NCI-H82 (cell line): Measurements from ENCODE around the gene GRIK4.

ENCODE experiments used
- DNase-seq: peaks from one replicate; lab custom pipeline; 2025; lab: John Stamatoyannopoulos, UW

GRIK4 gene

DNA sequence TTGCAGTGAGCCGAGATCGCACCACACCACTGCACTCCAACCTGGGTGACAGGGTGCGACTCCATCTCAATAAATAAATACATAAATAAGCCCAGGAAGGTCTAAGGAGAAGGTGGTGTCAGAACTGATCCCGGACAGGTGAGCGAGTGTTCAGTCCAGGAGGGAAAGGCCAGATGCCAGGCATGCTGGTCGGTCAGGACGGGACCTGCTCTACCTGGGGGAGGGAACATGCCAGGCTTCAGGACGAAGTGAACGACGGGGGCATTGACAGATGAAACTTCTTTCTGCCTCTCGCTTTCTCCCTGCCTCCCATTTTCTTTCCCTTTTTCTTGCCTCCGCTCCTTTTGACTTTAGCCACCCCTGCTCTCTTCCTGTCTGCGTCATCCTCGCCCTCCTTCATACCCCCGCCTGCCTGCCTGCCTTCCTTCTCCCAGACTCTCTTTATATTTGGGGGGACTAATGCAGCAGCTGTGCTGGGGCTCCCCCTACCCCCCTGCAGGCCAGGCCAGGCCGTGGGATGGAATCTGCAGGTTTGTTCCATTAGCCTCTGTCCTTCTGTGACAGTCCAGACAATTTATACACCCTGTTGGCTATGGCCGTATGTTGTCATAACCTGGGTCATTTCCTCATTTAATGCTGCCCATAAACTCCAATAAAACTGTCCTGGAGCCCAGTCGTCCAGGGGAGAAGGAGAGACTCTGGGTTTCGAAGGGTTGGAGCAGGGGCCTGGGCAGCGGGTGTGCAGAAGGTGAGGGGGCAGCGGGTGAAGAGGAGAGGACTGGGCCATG is 303.2 kb downstream of the GRIK4 start:
- no peak for DNase-seq

DNA sequence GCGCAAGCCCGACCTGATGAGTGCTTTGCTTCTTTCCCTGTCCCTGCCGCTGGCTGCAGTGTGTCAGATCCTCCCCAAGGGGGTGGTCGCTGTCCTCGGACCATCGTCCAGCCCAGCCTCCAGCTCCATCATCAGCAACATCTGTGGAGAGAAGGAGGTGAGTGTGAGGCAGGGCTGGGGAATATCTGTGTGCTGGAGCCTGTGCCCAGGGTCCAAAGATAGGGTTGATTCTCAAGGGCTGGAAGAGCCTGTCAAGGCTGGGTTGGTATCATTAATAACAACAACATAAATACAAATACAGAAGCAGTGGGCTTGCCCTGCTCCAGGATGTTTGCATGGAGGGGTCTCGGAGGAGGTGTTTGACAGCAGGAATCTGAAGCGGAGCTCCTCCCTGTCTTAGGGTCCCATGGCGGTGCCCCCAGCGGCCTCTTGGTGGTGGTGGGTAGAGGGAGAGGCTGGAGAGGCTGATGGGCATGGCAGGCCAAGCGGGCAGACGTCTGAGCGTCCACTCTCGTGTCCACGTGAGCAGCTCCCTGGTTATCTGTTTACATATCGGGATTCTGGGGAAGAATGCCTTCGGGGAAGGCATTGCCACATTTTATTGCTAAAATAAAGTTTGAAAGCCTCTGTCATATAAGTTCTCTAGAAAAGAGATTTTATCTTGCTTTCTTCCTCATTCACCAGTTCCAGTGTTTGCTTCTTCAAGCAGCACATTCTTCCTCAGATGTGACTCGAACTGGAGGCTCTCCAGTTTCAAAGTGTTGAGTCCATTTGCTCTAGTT is 304.0 kb downstream of the GRIK4 start:
- DNase-seq: peak; percentile 19

DNA sequence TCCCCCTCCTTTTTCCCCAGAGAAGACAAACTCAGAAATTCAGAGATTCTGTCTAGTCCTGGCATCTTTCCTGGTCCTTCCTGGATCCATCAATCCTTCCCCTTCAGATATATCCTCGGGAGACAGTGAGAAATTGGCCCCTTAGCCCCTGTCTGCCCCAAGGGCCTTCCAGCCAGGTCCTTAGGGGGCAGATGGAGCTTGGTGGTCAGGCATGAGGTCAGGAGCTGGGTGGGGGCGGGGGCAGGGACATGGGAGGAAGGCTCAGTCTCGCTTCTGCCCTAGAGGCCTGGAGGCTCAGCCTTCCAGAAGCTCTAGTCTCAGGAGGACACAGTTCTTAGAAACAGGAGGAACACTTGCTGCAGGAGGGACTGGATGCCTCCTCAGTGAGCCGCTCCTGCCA is 304.6 kb downstream of the GRIK4 start:
- no peak for DNase-seq

DNA sequence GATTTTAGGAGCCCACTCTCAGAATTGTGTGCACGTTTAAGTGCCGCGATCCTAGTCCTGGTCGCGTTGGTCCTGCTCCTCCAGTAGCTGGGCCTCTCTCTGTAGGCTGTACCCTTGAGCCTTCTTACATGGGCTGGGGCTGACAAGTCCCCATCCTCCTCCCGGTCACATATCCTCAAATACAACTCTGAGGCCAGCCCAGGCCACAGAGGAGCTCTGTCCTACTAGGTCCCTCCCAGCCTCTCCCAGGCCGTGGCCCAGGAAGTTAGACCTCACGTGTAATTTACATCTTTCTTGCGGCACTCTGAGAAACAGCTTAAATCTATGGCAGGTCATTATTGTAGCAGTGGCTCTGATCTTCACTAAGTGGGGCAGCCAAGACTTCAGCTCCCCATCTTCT is 305.2 kb downstream of the GRIK4 start:
- no peak for DNase-seq

DNA sequence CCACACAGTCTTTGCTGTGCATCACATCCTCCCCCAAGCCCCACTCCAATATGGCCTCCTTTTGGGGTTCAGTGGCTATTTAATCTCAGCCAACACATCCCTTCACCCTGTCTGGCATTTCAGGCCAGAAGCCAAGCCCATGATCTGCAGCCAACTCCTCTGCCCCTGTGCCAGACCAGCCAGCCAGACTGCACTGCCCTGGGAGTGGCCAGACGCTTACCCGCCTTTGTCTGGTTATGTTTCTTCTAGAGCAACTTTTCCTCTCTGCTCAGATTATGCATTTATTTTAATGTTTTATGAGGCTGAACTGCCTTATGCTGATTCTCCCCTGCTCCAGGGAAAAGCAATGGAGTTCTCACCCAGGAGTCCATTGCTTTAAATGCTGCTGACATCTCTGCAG is 305.6 kb downstream of the GRIK4 start:
- no peak for DNase-seq

DNA sequence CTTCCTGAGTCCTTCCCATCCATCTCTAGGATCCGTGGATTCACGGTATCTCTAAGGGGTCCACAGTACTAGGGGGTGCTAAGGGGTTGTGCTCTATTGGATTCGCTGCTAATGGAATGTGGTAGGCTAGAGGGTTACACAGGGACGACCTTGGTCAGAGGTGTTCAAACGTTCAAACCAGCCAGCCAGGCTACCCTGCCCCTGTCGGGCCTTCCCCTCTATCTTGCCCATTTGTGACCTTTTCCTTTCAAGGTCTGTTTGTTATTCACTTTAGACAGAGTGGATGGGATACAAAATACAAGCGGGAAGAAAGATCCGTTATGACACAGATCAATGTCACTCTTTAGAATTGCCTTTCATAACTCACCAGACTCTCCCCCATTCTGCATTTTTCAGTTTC is 306.5 kb downstream of the GRIK4 start:
- DNase-seq: no peak

DNA sequence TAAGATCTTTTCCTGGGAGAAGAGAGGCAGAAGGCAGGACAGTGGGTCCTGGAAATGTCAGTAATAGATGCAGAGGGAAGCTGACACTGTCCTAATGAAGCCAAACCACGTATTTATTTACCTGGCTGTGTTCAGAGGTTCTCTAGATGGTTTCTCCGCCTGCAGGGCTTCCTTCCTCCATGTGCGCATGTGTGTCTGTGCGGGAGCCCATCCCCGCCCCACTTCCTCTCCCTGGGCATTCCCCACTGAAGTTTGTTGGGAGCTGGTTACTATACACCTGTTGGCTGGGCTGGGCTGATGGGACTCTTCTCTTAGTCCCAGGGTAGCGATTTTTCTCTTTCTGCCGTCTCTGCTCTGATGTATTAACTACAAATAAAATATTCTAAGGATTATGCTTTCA is 307.5 kb downstream of the GRIK4 start:
- no peak for DNase-seq

DNA sequence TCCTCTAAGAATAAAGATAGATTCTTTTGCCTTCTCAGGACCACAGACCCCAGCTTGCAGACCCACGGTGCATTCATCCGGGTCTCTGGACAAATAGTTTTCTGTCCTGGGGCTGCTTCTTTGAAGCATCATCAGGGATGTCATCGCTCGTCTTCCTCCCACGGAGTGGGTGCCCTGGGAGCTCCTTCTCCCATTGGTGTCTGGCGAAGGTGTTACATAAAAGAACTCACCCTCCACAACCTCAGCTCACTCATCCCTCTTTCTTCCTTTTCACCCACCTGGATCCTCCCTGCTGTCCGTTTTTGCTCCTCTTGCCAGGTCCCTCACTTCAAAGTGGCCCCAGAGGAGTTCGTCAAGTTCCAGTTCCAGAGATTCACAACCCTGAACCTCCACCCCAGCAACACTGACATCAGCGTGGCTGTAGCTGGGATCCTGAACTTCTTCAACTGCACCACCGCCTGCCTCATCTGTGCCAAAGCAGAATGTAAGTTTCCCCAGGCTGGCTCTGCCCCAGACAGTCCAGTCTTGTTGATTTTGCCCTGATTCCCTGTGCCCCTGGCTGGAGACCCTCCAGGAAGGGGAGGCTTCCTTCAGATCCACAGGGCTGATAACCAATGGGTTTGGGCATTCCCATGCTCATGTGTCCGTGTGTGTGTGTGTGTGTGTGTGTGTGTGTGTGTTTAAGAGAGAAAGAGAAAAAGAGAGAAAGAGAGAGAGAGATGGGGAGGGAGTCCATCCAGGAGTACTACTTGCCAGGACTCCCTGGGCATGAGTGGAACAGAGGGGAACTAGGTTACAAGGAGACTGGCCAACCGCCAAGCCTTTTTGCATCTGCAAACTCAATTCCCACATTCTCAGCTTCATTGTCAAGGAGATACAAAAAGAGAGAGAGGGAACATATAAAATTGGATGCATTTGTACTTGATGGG is 308.2 kb downstream of the GRIK4 start:
- no peak for DNase-seq

DNA sequence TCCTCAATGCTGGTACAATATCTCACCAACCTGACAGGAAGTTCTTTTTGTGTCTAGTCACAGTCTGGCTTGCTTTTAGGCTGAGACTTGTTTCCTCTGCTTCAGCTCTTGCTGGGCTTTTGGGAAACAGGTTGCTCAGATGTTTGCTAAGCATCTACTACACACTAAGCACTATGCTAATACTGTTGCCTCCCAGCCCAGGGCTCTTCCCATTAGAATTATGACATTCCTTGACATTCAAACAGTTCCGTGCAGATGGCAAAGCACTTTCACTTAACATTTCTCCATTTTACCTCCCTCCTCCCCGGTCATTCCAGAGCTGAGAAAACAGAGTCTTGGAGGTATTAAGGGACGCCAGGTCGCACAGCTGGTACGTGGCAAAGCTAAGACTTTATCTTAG is 311.6 kb downstream of the GRIK4 start:
- no peak for DNase-seq

DNA sequence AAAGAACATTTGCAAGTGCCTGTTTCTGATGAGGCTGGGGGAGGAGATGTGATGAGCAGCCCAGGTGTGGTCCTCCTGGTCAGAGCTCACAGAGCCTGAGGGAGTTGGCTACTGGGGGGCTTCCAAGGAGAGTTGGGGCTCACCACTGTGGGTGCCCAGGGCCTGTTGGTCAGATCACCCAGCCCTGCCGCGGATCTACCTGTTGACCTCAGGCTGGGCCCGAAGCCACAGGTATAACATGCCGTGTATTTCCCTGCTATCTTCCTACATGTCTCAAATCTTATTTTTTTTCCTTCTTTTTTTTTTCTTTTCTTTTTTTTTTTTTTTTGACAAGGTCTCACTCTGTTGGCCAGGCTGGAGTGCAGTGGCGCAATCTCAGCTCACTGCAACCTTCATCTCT is 312.7 kb downstream of the GRIK4 start:
- DNase-seq: no peak

DNA sequence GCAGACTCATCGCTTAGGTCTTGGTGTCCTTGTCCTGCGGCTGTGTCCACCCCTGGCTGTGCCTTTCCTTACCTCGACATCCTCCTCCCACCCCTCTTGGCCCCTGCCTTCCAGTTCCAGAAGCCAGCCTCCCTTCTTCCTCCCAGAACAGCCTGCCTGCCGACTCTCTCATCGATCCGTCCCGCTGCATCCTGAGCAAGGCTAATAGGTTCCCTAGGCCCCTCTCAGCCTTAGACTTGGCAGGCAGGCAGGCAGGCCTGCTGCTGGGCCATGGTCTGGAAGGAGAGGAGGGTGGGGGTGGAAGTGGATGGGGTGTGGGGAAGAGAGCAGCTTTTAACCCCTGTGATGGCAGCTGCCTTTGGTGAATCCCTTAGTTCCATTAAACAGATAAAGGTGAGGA is 315.6 kb downstream of the GRIK4 start:
- peak; percentile 20 for DNase-seq

DNA sequence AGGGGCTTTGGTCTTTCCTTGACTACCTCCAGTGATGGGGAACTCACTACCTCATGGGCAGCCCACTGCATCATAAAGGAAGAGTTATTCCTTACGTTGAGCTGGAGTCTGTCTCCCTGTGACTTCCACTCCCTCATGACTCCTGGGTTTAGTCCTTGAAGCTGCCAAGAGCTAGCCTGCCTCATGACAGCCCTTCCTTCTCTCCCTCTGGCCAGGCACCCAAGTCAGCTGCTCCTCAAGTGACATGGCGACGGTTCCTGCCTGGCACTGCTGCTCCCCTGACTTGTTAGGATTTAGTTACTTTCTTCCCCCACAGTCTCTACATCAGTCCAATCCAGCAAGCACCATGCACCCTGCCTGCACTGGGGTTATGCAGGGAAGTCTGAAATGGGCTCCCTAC is 316.3 kb downstream of the GRIK4 start:
- DNase-seq: no peak

DNA sequence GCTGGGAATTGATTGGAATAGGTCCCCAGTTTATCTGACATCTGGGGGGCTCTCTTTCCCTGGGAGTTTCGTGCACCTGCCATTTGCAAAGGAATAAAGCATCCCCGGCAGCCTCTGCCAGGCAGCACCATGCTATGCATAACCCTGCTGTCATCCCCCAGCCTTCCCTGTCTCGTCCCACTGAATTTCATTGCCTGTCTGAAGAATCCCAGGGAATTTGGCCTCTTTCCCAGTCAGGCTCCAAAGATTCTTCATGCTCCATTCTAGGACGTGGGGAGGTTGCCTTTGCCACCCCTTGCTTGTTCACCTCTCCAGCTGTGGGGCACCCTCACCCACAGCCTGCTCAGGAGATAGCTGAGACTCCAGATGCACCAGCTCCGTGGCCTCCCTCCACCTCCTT is 317.3 kb downstream of the GRIK4 start:
- no peak for DNase-seq

DNA sequence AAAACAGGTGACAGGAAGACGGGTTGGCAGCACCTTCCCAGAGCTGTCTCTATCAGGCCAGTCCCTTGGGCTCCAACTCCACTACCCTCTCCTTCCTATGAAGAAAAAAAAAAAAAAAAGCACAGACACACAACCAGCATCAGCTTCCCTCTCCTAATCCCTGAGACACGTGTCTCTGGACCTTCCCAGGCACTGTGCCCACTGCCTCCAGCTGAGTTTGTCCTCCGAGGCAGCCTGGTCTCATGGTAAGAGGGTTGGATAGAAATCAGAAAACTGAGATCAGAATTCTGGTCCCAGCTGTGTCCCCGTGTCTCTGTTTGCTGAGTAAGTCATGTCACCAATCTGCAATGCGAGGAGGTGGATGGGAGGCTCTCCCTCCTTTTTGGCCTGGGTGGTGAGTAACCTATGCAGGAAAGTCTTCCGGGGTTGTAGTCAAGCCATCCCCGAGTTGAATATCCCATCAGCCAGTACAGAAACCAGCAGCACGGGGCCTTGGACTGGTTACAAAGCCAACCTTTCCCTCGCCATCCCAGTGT is 318.6 kb downstream of the GRIK4 start:
- peak; percentile 53 for DNase-seq

DNA sequence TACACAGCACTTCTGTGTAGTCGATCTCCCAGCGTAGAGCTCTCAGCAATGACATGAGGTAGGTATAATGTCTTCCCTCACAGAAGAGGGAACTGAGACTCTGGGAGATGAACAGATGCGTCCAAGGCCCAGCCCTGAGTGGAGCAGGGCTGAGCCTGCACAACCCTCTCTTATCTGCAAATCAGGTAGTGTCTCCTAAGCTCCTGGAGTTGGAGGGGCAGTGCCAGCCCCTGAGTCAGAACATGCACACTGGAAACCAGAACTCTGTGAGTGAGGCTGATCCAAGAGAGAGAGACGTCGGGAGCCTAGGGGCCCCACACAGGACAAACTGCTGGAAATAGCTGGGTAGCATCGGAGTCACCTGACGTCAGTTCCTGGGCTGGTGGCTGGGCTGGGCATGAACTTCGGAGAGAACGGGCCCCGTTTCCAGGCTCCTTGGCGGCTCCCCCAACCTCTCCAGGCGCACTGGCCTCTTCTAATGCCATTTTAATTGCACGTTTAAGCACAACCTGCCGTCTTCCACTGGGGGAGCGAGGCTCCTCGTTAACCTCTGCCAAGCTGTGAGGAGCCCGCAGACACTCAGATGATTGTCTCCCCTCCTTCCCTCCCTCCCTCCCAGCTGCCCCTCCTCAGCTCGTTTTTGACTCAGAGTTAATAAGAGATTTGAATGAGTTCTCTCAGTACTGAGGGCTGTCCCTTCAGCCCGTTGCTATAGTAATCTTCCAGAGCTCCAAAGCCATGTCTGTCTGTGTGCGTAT is 321.1 kb downstream of the GRIK4 start:
- peak; percentile 62 for DNase-seq

DNA sequence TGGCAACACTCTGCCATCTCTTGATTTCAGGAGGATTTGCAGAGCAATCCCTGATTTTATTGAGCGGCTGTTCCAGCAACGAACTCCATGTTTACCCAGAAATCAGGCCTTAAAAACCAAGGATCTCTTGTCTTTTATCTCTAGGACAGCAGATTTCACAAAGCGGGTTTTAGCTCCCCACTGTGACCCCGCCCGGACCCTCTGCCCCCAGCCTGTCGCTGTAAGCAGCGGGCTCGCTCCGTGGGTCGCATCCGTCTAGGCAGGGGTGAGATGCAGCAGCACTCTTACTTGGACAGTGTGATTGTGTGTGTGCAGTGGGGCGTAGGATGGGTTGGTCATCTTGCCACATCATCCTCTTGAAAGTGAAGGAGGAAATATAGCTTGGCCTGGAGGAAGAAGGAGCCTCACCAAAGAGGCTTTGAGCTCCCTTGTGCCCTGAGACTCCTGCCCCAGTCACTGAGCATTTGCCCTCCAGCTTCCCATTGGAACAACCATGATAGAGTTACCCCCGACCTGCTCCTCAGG is 323.2 kb downstream of the GRIK4 start:
- DNase-seq: no peak

DNA sequence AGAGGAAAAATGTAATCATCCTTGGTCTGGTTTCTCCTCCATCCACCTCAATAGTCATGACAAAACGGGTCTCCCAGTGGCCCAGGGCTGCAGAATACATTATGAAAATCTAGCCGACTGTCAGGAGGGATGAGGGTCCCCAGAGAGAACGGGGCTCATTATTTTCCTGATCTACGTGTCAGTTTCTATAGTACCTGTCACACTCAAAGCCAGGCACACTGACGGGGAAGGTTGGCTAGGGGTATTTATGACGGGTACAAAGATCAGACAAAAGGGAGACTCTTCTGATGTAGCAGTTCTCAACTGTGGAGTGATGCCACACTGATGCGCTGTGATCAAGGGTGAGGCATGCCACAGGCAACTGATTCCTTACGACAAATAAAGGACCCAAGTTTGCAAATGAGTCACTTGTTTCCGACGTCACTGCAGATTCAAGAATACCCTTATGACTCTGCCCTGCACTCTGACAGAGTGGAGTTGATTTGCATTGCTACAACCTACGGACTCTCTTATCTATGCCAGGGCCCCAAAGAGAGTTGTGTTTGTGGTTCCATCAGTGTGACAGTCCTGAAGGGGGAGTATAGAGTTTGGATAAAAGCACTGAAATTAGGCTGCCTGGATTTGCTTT is 324.2 kb downstream of the GRIK4 start:
- DNase-seq: no peak

DNA sequence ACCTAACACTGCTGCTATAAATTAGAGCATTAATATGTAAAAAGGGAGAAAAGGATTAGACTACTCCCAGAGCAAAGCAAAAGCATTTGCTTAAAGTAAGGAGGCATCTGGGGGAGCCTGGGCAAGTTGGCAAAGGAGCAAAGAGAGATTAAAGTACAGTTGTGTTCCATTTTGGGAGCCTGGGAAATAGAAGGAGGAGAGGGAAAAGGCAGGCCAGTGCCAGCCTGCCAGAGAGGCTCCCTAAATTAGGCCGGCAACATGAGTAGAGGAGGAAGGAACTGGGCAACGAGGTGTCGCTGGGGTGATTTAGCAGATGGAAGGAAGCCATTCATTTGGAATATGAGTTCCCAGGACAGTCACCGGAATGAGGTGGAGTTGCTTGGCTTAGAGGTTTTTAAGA is 326.1 kb downstream of the GRIK4 start:
- no peak for DNase-seq

DNA sequence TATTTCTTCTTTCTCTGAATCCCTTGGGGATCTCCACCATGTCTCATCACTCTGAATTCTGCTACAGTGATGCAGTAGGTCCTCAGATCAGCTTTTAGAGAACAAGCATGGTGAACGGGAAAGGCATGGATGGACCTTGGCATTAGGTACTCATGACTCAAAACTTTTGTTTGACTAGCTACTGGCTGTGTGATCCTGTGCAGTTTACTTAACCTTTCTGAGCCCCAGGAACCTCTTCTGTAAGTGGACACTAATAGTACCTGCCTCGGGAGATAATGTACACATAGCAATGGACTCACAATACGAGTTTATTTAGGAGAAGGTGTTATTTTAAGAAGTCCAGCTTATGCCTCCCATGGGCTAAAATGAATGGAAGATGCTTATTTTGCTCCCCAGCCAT is 327.7 kb downstream of the GRIK4 start:
- DNase-seq: no peak

DNA sequence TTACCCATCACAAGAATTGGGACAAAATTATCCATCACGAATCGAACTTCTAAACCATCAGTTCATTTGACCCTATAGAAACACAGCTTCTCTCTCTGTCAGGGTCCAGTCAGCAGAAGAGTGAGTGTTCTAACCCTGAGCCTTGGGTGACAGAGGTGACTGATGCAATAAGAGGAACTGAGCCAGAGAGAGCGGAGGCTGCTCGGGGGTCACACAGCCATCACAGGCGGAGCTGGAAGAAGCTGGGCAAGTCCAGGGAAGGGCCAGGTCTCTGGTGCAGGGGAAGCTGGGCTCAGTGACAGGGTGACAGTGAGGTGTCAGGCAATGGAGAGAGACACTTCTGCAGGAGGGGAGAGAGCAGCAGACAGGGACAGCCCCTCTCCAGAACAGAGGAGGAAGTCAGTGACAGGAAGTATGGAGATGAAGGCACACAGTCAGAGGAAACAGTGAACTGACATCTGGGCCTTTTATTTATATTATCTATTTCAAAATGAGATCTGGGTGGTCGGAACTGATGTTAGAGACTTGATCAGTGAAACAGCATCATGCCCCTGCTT is 328.4 kb downstream of the GRIK4 start:
- DNase-seq: no peak
